22Rv1 (cell line): Measurements from ENCODE around the gene LIMCH1.

ENCODE experiments used
- CTCF ChIP-seq: fragments of 450-650 bp; IDR thresholded peaks from 2 replicates; pipeline ENCODE4 v1.5.1; 2017; ENCODE audit warnings: mild to moderate bottlenecking
- ZFX ChIP-seq: fragments of 450-650 bp; IDR thresholded peaks from 2 replicates; pipeline ENCODE4 v1.6.1; 2017; ENCODE audit warnings: antibody characterized with exemption, borderline replicate concordance

- TF ChIP-seq CTCF, result no peak
- TF ChIP-seq ZFX, result no peak
Measured at GRCh38 chr4:41731569-41732126, 193.7 kb downstream of the LIMCH1 start.
